Body of pancreas (tissue), 4 donors: Measurements from ENCODE around the gene DYNLT2. TPM values are rescaled to one million over a fixed set of nuclear protein-coding genes. Genes with fewer than 3 reads are reported as not detected.

Experiments
- ATAC-seq: fragments of 150-250 bp; one replicate; pipeline ENCODE4 v1.9.1; 2016
- DNase-seq, 4 donors: peaks; one replicate each; pipeline ENCODE4 v3.0.0-alpha.2; 2019
- H3K27ac ChIP-seq, 4 donors: fragments of 200-600 bp; sonication (generic); 1 replicate in 3 of 4; 2 replicates in 1 of 4; pipeline versions ENCODE4 v1.5.1 to v1.6.1; 2016 to 2019; ENCODE audit warnings: mild to moderate bottlenecking in 1 of 4, mixed read lengths in 1 of 4, moderate library complexity in 1 of 4
- H3K27me3 ChIP-seq, 2 donors: fragments of 200-600 bp; sonication (generic); one replicate each; pipeline ENCODE4 v1.6.0; 2016; ENCODE audit warnings: mild to moderate bottlenecking in 1 of 2
- H3K36me3 ChIP-seq, 2 donors: fragments of 200-600 bp; sonication (generic); replicated peaks in 1 of 2; 2 replicates each; pipeline ENCODE4 v1.5.1; 2016; ENCODE audit warnings: low read depth in 2 of 2; ENCODE audit not compliant: insufficient read depth in 1 of 2
- H3K4me1 ChIP-seq: fragments of 200-600 bp; sonication (generic); one replicate; pipeline ENCODE4 v1.6.0; 2016
- H3K4me3 ChIP-seq, 2 donors: fragments of 200-600 bp; sonication (generic); 1 replicate in 1 of 2; 2 replicates in 1 of 2; pipeline ENCODE4 v1.5.1; 2016 to 2019
- H3K9me3 ChIP-seq, 3 donors: fragments of 200-600 bp; sonication (generic); 1 replicate in 2 of 3; 2 replicates in 1 of 3; pipeline ENCODE4 v1.5.1; 2016
- POLR2A ChIP-seq, 3 donors: fragments of 450-650 bp; IDR thresholded peaks; one replicate each; pipeline ENCODE4 v1.6.1; 2016; ENCODE audit warnings: antibody characterized with exemption in 3 of 3, mild to moderate bottlenecking in 2 of 3
- WGBS, 2 donors: methylation state at CpG; one replicate each; pipeline ENCODE4 v1.1.5; 2017; 5-methylcytosine and 5-hydroxymethylcytosine counted together
- intact Hi-C: fragments of 100-400 bp; cut with DNase I; formaldehyde crosslinking; loops from one replicate; pipeline ENCODE4 v1.15.1; 2023
- total RNA-seq, 2 donors: library from RNA; depleted of rRNA; stranded (reverse); fragments of >200 nt; gene quantifications; one replicate each; pipeline ENCODE4 v1.1.0, GENCODE V29; 2016
- TF ChIP-seq, protein P1 (sequence below), 7 experiments: fragments of 450-650 bp in 4 of 7; fragments of 200-600 bp in 3 of 7; sonication (generic) in 3 of 7; IDR thresholded peaks; one replicate each; pipeline ENCODE4 v1.5.1; 2016 to 2019; ENCODE audit warnings: antibody characterized with exemption in 7 of 7

The DYNLT2 gene
- total RNA-seq, 2 donors from 2014 or later = 1.3 to 3.6 TPM

DNA sequence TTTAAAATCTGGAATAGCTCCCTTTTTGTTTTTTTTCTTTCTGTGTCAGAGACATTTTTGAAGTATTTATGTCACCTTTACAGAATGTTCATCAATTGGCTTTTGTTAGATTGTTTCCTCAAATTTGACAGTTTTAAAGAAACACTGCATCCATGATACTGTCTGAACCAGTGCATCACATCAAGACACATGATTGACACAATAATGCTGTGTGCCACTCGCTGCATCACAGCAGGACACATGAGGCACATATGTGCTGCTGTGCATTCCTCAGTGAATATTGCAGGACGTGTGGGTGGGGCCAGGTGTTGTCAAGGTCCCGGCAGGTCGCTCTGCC, 37.4 kb upstream of the DYNLT2 start:
- no peak for TF ChIP-seq POLR2A (IDR thresholded peaks at IDR 0.05)
- TF ChIP-seq, protein P1, sequence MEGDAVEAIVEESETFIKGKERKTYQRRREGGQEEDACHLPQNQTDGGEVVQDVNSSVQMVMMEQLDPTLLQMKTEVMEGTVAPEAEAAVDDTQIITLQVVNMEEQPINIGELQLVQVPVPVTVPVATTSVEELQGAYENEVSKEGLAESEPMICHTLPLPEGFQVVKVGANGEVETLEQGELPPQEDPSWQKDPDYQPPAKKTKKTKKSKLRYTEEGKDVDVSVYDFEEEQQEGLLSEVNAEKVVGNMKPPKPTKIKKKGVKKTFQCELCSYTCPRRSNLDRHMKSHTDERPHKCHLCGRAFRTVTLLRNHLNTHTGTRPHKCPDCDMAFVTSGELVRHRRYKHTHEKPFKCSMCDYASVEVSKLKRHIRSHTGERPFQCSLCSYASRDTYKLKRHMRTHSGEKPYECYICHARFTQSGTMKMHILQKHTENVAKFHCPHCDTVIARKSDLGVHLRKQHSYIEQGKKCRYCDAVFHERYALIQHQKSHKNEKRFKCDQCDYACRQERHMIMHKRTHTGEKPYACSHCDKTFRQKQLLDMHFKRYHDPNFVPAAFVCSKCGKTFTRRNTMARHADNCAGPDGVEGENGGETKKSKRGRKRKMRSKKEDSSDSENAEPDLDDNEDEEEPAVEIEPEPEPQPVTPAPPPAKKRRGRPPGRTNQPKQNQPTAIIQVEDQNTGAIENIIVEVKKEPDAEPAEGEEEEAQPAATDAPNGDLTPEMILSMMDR (IDR thresholded peaks at IDR 0.05) = no peak
- DNase-seq = no peak
- no peaks in the 10 kb centered on the region for H3K36me3 ChIP-seq
- H3K9me3 ChIP-seq = no peaks in the 10 kb centered on the region
- 46 to 58% methylated on average over 2 to 4 of the region's 4 CpGs for WGBS, 2 donors
- peaks cover 16% of the 10 kb centered on the region for H3K4me1 ChIP-seq
- H3K4me3 ChIP-seq = no peak overlapping the region
- no peak for ATAC-seq
- no peaks in the 10 kb centered on the region for H3K27me3 ChIP-seq
- no peak overlapping the region for H3K27ac ChIP-seq
- intact Hi-C loops = loop anchor here (10.0 kb wide), 1 partner anchor 736 kb away; no protein-coding TSS in a partner anchor

DNA sequence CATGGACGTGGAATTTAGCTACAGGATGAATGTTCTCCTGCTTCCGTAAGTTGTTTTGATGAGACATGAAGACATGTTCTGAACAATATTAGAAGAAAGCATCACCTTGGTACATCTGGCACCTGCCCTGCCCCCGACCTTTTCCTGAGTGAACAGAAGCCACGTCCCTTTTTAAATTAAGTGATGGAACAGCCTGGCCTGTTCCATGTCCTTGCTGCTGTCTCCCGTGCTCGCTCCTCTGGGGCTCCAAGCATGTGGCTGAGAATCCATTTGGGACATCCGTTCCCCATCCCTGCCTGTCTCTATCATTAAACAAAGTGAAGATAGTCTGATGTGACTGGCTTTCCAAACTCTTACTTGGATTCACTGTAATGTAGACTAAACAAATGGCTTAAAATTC, 36.4 kb upstream of the DYNLT2 start:
- Histone ChIP-seq H3K9me3 (no peaks in the 10 kb centered on the region), H3K36me3 (no peaks in the 10 kb centered on the region), H3K4me1 (peaks cover 16% of the 10 kb centered on the region), H3K27ac (no peak overlapping the region), H3K27me3 (no peaks in the 10 kb centered on the region), H3K4me3 (no peak overlapping the region)
- ATAC-seq (no peak), DNase-seq (no peak)
- TF ChIP-seq, protein P1 (IDR thresholded peaks at IDR 0.05) = no peak
- no peak for TF ChIP-seq POLR2A (IDR thresholded peaks at IDR 0.05)
- 70 to 71% methylated on average over 7 of the region's 7 CpGs for WGBS, 2 donors
- intact Hi-C loops = loop anchor here (10.0 kb wide), 1 partner anchor 737 kb away; no protein-coding TSS in a partner anchor

GRCh38 chr6:169786349-169786748, 35.0 kb upstream of the DYNLT2 start:
- Histone ChIP-seq H3K27me3 (no peaks in the 10 kb centered on the region), H3K4me3 (no peak overlapping the region), H3K36me3 (no peaks in the 10 kb centered on the region), H3K4me1 (peaks cover 16% of the 10 kb centered on the region), H3K27ac (no peak overlapping the region), H3K9me3 (no peaks in the 10 kb centered on the region)
- no peak for ATAC-seq
- DNase-seq = no peak
- TF ChIP-seq POLR2A (IDR thresholded peaks at IDR 0.05) = no peak
- TF ChIP-seq, protein P1 (IDR thresholded peaks at IDR 0.05) = no peak
- intact Hi-C loops = loop anchor here (10.0 kb wide), 1 partner anchor 738 kb away; no protein-coding TSS in a partner anchor
- 58 to 67% methylated on average over 4 to 5 of the region's 5 CpGs for WGBS, 2 donors

DNA sequence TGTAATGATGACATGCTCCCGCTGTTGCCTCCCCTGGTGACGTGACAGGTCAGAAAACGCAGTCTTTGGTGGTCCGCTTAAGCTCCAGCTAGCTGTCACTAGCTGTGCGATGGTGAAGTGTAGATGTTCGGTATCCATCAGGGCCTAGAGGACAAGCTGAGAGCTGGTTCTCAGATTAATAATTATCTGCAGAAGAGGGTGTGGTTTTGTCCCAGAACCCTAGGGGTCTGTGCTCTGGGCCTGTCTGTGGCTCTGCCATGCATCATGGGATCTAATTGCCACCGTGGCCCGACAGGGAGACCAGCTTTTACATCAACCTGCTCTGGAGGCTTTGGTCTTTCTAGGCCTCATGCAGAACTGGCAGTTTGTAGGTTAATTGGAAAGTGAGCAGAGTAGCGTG, 34.2 kb upstream of the DYNLT2 start:
- ATAC-seq = no peak
- WGBS, 2 donors = 76 to 78% methylated on average over 8 to 9 of the region's 9 CpGs
- intact Hi-C loops = loop anchor here (10.0 kb wide), 1 partner anchor 739 kb away; no protein-coding TSS in a partner anchor

More for the DNA sequence above, 34.2 kb upstream of the DYNLT2 start:
- H3K4me1 ChIP-seq = peaks cover 12% of the 10 kb centered on the region
- TF ChIP-seq, protein P1 (IDR thresholded peaks at IDR 0.05) = no peak
- TF ChIP-seq POLR2A (IDR thresholded peaks at IDR 0.05) = no peak
- no peaks in the 10 kb centered on the region for H3K9me3 ChIP-seq
- no peaks in the 10 kb centered on the region for H3K36me3 ChIP-seq
- DNase-seq = no peak
- no peaks in the 10 kb centered on the region for H3K27me3 ChIP-seq
- no peak overlapping the region for H3K4me3 ChIP-seq
- H3K27ac ChIP-seq = no peak overlapping the region
